Fibroblast of skin of left quadriceps (primary cell): ENCODE data around the gene SBF2.
"Not testable (repeated sequence)": the region's sequence is repeated elsewhere in the genome, so short reads cannot be mapped to it uniquely, and the experiment has no call there.

ENCODE experiments used
- DNase-seq, 2 experiments: peaks; one replicate each; pipeline ENCODE4 v3.0.0-alpha.2; 2013; ENCODE audit warnings: low read depth in 2 of 2

The SBF2 gene

GRCh38 chr11:10067629-10068300 is 226.3 kb downstream of the SBF2 start:
- DNase-seq: no peak

GRCh38 chr11:10066441-10066840 is 227.6 kb downstream of the SBF2 start:
- DNase-seq: no peak

GRCh38 chr11:10064828-10065227 is 229.2 kb downstream of the SBF2 start:
- no peak for DNase-seq

- DNase-seq: no peak
These were observed 235.7 kb downstream of the SBF2 start for GRCh38 chr11:10058356-10058755.

- DNase-seq: no peak
These were observed 242.0 kb downstream of the SBF2 start for GRCh38 chr11:10051868-10052586.

- DNase-seq: no peak
These were observed 243.5 kb downstream of the SBF2 start for GRCh38 chr11:10050561-10050960.

GRCh38 chr11:10049756-10050155 is 244.3 kb downstream of the SBF2 start:
- no peak for DNase-seq

GRCh38 chr11:10048350-10048749 is 245.7 kb downstream of the SBF2 start:
- DNase-seq: no peak

- no peak for DNase-seq
These were observed 249.4 kb downstream of the SBF2 start for GRCh38 chr11:10044618-10045017.

- DNase-seq: no peak
These were observed 251.3 kb downstream of the SBF2 start for GRCh38 chr11:10042699-10043098.

GRCh38 chr11:10041748-10042446 is 252.1 kb downstream of the SBF2 start:
- DNase-seq: no peak

GRCh38 chr11:10041332-10041731 is 252.7 kb downstream of the SBF2 start:
- DNase-seq: no peak

GRCh38 chr11:10038521-10039302 is 255.3 kb downstream of the SBF2 start:
- no peak for DNase-seq

GRCh38 chr11:10035932-10036331 is 258.1 kb downstream of the SBF2 start:
- not testable (repeated sequence) for DNase-seq

- peak; percentile 81 to 84 for DNase-seq
These were observed 261.1 kb downstream of the SBF2 start for GRCh38 chr11:10032935-10033334.

GRCh38 chr11:10030122-10030490 is 263.9 kb downstream of the SBF2 start:
- no peak for DNase-seq

GRCh38 chr11:10029386-10030121 is 264.5 kb downstream of the SBF2 start:
- no peak for DNase-seq

GRCh38 chr11:10026514-10026913 is 267.5 kb downstream of the SBF2 start:
- peak; percentile 64 to 66 for DNase-seq

- DNase-seq: no peak
These were observed 270.8 kb downstream of the SBF2 start for GRCh38 chr11:10023212-10023611.

GRCh38 chr11:10022764-10023163 is 271.3 kb downstream of the SBF2 start:
- DNase-seq: no peak

GRCh38 chr11:10021563-10021962 is 272.5 kb downstream of the SBF2 start:
- DNase-seq: no peak
